ENCODE measurements around the gene SPOCD1.

SPOCD1 gene

GRCh38 chr1:31791131-31791858 is 24.5 kb downstream of the SPOCD1 start:
- no peak overlapping the region for H3K4me3 ChIP-seq (replicated peaks; ENCODE audit: insufficient read depth, low read length)
- no peaks in the 10 kb centered on the region for H3K27me3 ChIP-seq (ENCODE audit: insufficient read depth, poor library complexity, severe bottlenecking)
- no peak for DNase-seq (ENCODE audit: low read depth in 1 of 2, low spot score in 1 of 2)
- TF ChIP-seq CTCF (IDR thresholded peaks at IDR 0.05; ENCODE audit: insufficient read depth, low read length) = no peak
- TF ChIP-seq SPI1 (IDR thresholded peaks at IDR 0.05; ENCODE audit: borderline replicate concordance, low read depth) = no peak
- no peak for TF ChIP-seq GABPA (IDR thresholded peaks at IDR 0.05; ENCODE audit: low read depth)
- no peak for TF ChIP-seq REST (IDR thresholded peaks at IDR 0.05; ENCODE audit: insufficient replicate concordance, low read depth)
- TF ChIP-seq POLR2AphosphoS5 (IDR thresholded peaks at IDR 0.05; ENCODE audit: low read depth) = no peak
- no peak overlapping the region for H3K27ac ChIP-seq (replicated peaks)

- Histone ChIP-seq H3K27ac (replicated peaks) (no peak overlapping the region), H3K27me3 (ENCODE audit: insufficient read depth, poor library complexity, severe bottlenecking) (no peaks in the 10 kb centered on the region), H3K4me3 (replicated peaks; ENCODE audit: insufficient read depth, low read length) (no peak overlapping the region)
- no peak for DNase-seq (ENCODE audit: low read depth in 1 of 2, low spot score in 1 of 2)
- TF ChIP-seq CTCF (IDR thresholded peaks at IDR 0.05; ENCODE audit: insufficient read depth, low read length) (no peak), REST (IDR thresholded peaks at IDR 0.05; ENCODE audit: insufficient replicate concordance, low read depth) (no peak), SPI1 (IDR thresholded peaks at IDR 0.05; ENCODE audit: borderline replicate concordance, low read depth) (no peak), GABPA (IDR thresholded peaks at IDR 0.05; ENCODE audit: low read depth) (no peak), POLR2AphosphoS5 (IDR thresholded peaks at IDR 0.05; ENCODE audit: low read depth) (no peak)
Measured at GRCh38 chr1:31790641-31791091, 25.2 kb downstream of the SPOCD1 start.

- no peak for DNase-seq (ENCODE audit: low read depth in 1 of 2, low spot score in 1 of 2)
- no peak for TF ChIP-seq GABPA (IDR thresholded peaks at IDR 0.05; ENCODE audit: low read depth)
- no peak for TF ChIP-seq SPI1 (IDR thresholded peaks at IDR 0.05; ENCODE audit: borderline replicate concordance, low read depth)
- TF ChIP-seq CTCF (IDR thresholded peaks at IDR 0.05; ENCODE audit: insufficient read depth, low read length) = no peak
- no peak for TF ChIP-seq REST (IDR thresholded peaks at IDR 0.05; ENCODE audit: insufficient replicate concordance, low read depth)
- TF ChIP-seq POLR2AphosphoS5 (IDR thresholded peaks at IDR 0.05; ENCODE audit: low read depth) = no peak
- Histone ChIP-seq H3K4me3 (replicated peaks; ENCODE audit: insufficient read depth, low read length) (no peak overlapping the region), H3K27ac (replicated peaks) (no peak overlapping the region), H3K27me3 (ENCODE audit: insufficient read depth, poor library complexity, severe bottlenecking) (no peaks in the 10 kb centered on the region)
Measured at GRCh38 chr1:31790140-31790539, 25.7 kb downstream of the SPOCD1 start.

Data from HL-60 (cell line).